Gastroesophageal sphincter (tissue), 4 donors: ENCODE results near the gene SSBP3. TPM values are rescaled to one million over a fixed set of nuclear protein-coding genes. Genes with fewer than 3 reads are reported as not detected.
"Not testable (repeated sequence)": the region's sequence is repeated elsewhere in the genome, so short reads cannot be mapped to it uniquely, and the experiment has no call there.

ENCODE experiments used
- ATAC-seq: fragments of 150-250 bp; one replicate; pipeline ENCODE4 v1.9.1; 2016; ENCODE audit warnings: mild to moderate bottlenecking, moderate library complexity
- H3K27ac ChIP-seq, 4 donors: fragments of 200-600 bp; sonication (generic) in 3 of 4; 1 replicate in 3 of 4; 2 replicates in 1 of 4; pipeline ENCODE4 v1.5.1; 2016 to 2019
- H3K27me3 ChIP-seq: fragments of 200-600 bp; sonication (generic); one replicate; pipeline ENCODE4 v1.5.1; 2019
- H3K36me3 ChIP-seq, 2 donors: fragments of 200-600 bp; sonication (generic); one replicate each; pipeline ENCODE4 v1.5.1; 2019; ENCODE audit warnings: control low read depth in 1 of 2
- H3K4me1 ChIP-seq, 3 donors: fragments of 200-600 bp; sonication (generic); 1 replicate in 2 of 3; 2 replicates in 1 of 3; pipeline ENCODE4 v1.5.1; 2016 to 2019; ENCODE audit warnings: control low read depth in 2 of 3
- H3K4me3 ChIP-seq, 2 donors: fragments of 200-600 bp; sonication (generic); one replicate each; pipeline ENCODE4 v1.5.1; 2019; ENCODE audit warnings: mild to moderate bottlenecking in 1 of 2, moderate library complexity in 1 of 2
- H3K9me3 ChIP-seq, 3 donors: fragments of 200-600 bp; sonication (generic); one replicate each; pipeline ENCODE4 v1.5.1; 2017 to 2019; ENCODE audit warnings: control low read depth in 2 of 3
- EP300 ChIP-seq: sonication (generic); formaldehyde crosslinking; IDR thresholded peaks from one replicate; pipeline ENCODE4 v1.6.1; 2017; ENCODE audit warnings: antibody characterized with exemption, mild to moderate bottlenecking
- POLR2A ChIP-seq, 2 donors: fragments of 450-650 bp; IDR thresholded peaks; one replicate each; pipeline ENCODE4 v1.6.1; 2017; ENCODE audit warnings: antibody characterized with exemption in 2 of 2, mild to moderate bottlenecking in 2 of 2, moderate library complexity in 1 of 2
- POLR2AphosphoS5 ChIP-seq: sonication (generic); formaldehyde crosslinking; IDR thresholded peaks from one replicate; pipeline ENCODE4 v1.6.1; 2017; ENCODE audit warnings: antibody characterized with exemption
- WGBS, 2 donors: methylation state at CpG; one replicate each; pipeline ENCODE4 v1.1.5; 2018; ENCODE audit warnings: low coverage in 1 of 2; 5-methylcytosine and 5-hydroxymethylcytosine counted together
- total RNA-seq, 4 donors: library from RNA; depleted of rRNA; stranded (reverse); fragments of >200 nt; gene quantifications; one replicate each; pipeline ENCODE4 v1.1.0, GENCODE V29; 2016
- TF ChIP-seq, protein P1 (sequence below), 4 experiments: fragments of 200-600 bp in 2 of 4; fragments of 450-650 bp in 2 of 4; sonication (generic) in 1 of 4; IDR thresholded peaks; one replicate each; pipeline ENCODE4 v1.5.1; 2017 to 2019; ENCODE audit warnings: antibody characterized with exemption in 4 of 4, mild to moderate bottlenecking in 2 of 4, moderate library complexity in 2 of 4

Gene SSBP3
- total RNA-seq, 4 donors from 2014 or later = 40.8 to 46.7 (median 45.5) TPM

DNA sequence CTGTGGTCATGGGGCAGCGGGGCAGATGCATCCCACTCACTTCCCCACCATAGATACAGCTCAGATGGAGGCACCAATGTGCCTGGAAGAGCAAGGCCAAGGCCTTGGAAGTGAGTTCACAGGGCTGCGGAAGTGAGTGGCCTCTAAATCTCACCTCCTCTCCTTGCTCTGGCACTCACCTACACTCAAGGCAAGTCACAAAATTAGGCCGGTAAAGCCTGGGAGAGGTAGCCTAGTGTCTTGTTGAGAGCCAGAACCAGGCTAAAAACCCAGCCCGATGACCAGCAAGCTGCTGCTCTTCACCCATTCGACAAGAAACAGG is 57.5 kb downstream of the SSBP3 start:
- ATAC-seq = no peak
- Histone ChIP-seq H3K4me3 (no peak overlapping the region), H3K9me3 (no peaks in the 10 kb centered on the region), H3K27me3 (no peaks in the 10 kb centered on the region), H3K36me3 (no peaks in the 10 kb centered on the region), H3K4me1 (peaks cover 0 to 48% (median 5%) of the 10 kb centered on the region in 3 donors), H3K27ac (no peak overlapping the region)
- TF ChIP-seq POLR2AphosphoS5 (no peak), POLR2A (IDR thresholded peaks at IDR 0.05) (no peak), EP300 (no peak)
- TF ChIP-seq, protein P1, sequence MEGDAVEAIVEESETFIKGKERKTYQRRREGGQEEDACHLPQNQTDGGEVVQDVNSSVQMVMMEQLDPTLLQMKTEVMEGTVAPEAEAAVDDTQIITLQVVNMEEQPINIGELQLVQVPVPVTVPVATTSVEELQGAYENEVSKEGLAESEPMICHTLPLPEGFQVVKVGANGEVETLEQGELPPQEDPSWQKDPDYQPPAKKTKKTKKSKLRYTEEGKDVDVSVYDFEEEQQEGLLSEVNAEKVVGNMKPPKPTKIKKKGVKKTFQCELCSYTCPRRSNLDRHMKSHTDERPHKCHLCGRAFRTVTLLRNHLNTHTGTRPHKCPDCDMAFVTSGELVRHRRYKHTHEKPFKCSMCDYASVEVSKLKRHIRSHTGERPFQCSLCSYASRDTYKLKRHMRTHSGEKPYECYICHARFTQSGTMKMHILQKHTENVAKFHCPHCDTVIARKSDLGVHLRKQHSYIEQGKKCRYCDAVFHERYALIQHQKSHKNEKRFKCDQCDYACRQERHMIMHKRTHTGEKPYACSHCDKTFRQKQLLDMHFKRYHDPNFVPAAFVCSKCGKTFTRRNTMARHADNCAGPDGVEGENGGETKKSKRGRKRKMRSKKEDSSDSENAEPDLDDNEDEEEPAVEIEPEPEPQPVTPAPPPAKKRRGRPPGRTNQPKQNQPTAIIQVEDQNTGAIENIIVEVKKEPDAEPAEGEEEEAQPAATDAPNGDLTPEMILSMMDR (IDR thresholded peaks at IDR 0.05) = no peak
- 100% methylated on average over 1 to 2 of the region's 5 CpGs for WGBS, 2 donors

DNA sequence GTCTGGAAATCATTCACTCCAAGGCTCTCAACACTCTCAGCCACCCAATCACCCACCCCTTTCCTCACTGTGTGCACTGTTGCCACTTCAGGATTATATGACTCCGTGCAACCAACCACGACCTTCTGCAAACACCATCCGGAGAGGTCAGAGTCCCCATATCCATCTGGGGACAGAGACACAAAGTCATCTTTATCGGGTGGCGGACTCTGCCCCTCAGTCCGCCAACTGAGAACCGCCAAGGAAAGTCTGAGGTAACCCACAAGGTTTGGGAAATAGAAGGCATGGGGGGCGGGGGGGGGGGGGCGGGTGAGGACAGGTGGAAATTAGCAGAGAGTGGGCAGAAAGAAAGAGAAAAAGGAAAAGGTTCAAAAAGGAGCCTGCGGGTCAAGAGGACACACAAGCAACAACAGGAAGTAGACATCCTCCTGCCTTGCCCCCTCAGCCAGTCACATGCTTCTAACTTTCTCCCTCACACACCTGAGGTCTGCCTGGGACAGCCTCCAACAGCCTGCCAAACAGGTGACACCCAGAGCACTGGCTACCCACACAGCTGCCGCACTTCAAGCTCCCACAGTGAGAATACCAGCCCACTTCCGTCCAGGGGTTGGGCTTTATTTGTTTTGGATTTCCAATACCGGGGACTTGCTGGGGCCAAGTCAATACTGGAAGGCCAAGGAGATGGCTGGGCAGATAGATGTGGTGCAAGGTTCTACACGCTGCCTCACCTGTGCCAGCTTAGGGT is 58.1 kb downstream of the SSBP3 start:
- ATAC-seq = no peak
- no peaks in the 10 kb centered on the region for H3K9me3 ChIP-seq
- H3K36me3 ChIP-seq = no peaks in the 10 kb centered on the region
- 86 to 100% methylated on average over 1 of the region's 14 CpGs for WGBS, 2 donors
- no peaks in the 10 kb centered on the region for H3K27me3 ChIP-seq
- no peak overlapping the region for H3K27ac ChIP-seq
- TF ChIP-seq POLR2AphosphoS5 = no peak
- no peak for TF ChIP-seq EP300
- no peak for TF ChIP-seq POLR2A (IDR thresholded peaks at IDR 0.05)
- TF ChIP-seq, protein P1 (IDR thresholded peaks at IDR 0.05) = no peak
- H3K4me1 ChIP-seq = peaks cover 0 to 48% (median 5%) of the 10 kb centered on the region in 3 donors
- H3K4me3 ChIP-seq = no peak overlapping the region

DNA sequence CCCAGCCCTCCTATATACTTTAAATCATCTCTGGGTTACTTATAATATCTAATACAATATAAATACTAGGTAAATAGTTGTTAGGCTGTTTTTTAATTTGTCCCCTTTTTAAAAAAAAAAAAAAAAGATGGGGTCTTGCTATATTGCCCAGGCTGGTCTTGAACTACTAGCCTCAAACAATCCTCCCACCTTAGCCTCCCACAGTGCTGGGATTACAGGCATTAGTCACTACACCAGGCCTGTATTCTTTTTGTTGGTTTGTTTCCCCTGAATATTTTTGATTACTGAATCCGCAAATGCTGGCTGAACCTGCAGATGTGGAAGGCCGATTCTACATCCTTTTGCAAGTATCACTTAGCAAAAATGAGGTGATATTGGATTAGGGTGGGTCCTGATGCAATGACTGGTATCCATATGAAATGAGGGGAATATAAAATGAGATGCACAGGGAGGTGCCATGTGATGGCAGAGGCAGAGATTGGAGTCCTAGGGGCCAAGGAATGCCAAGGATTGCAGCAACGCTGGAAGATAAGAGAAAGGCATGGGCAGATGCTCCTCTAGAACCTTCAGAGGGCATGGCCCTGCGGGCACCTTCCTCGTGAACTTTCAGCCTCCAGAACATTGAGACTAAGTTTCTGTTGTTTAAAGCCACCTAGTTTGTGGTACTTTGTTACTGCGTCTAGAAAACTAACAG is 58.8 kb downstream of the SSBP3 start:
- Histone ChIP-seq H3K36me3 (no peaks in the 10 kb centered on the region), H3K4me1 (peaks cover 0 to 49% (median 5%) of the 10 kb centered on the region in 3 donors), H3K27ac (no peak overlapping the region), H3K4me3 (no peak overlapping the region), H3K27me3 (no peaks in the 10 kb centered on the region), H3K9me3 (no peaks in the 10 kb centered on the region)
- ATAC-seq = no peak
- WGBS, 2 donors = 91 to 100% methylated on average over 5 to 6 of the region's 6 CpGs
- TF ChIP-seq POLR2A (IDR thresholded peaks at IDR 0.05) = no peak
- TF ChIP-seq, protein P1 (IDR thresholded peaks at IDR 0.05) = no peak
- TF ChIP-seq POLR2AphosphoS5 = no peak
- no peak for TF ChIP-seq EP300

DNA sequence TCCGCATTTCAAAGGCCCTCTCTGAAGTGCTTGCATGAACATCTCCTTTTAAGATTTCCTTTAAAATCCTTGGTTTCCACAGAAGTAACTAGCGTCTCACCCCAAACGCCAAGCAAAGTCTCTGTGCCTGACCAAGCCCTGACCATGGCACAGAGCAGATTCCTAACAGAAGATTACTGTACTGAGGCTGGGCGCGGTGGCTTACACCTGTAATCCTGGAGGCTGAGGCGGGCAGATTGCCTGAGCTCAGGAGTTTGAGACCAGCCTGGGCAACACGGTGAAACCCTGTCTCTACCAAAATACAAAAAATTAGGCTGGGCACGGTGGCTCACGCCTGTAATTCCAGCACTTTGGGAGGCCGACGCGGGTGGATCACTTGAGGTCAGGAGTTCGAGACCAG is 60.6 kb downstream of the SSBP3 start:
- WGBS, 2 donors = 100% methylated on average over 1 to 3 of the region's 13 CpGs
- not testable (repeated sequence) for H3K4me3 ChIP-seq, H3K27ac ChIP-seq, H3K36me3 ChIP-seq, H3K9me3 ChIP-seq, H3K27me3 ChIP-seq, ATAC-seq
- H3K4me1 ChIP-seq = peaks cover 0 to 46% (median 0%) of the 10 kb centered on the region in 3 donors

DNA sequence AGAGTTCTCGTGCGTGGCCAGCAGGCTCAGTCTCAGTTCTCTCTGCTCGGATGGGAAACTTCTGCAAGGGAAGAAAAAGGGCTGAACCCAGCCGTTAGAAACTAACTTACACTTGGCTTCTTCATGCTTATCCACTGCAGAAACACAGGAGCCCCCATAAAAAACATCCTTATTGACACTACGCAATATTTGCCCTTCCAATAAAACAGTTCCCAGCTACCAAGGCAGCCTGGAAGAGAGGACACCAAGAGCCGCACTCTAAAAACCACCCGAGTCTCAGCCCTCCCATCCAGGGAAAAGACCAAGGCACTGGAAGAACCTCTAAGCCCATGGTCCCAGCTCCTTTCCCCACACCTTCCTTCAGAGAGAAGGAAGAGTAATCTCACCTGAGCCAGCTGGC is 61.1 kb downstream of the SSBP3 start:
- no peak overlapping the region for H3K4me3 ChIP-seq

More for the DNA sequence above, 61.1 kb downstream of the SSBP3 start:
- WGBS, 2 donors = 90 to 95% methylated on average over 4 to 7 of the region's 7 CpGs
- peaks cover 0 to 46% (median 0%) of the 10 kb centered on the region in 3 donors for H3K4me1 ChIP-seq
- no peaks in the 10 kb centered on the region for H3K27me3 ChIP-seq
- ATAC-seq = no peak
- H3K9me3 ChIP-seq = no peaks in the 10 kb centered on the region
- H3K36me3 ChIP-seq = no peaks in the 10 kb centered on the region
- TF ChIP-seq POLR2A (IDR thresholded peaks at IDR 0.05) (no peak), EP300 (no peak), POLR2AphosphoS5 (no peak)
- TF ChIP-seq, protein P1 (IDR thresholded peaks at IDR 0.05) = no peak
- no peak overlapping the region for H3K27ac ChIP-seq
